Neural progenitor cell (in vitro differentiated cells): Measurements from ENCODE around the gene SEZ6L. TPM values are rescaled to one million over a fixed set of nuclear protein-coding genes. Genes with fewer than 3 reads are reported as not detected.

Experiments
- DNase-seq: peaks from one replicate; pipeline ENCODE4 v3.0.0-alpha.2; 2016; ENCODE audit warnings: low spot score
- H2AFZ ChIP-seq: fragments of 200-600 bp; sonication (generic); replicated peaks from 2 replicates; pipeline ENCODE4 v1.6.1; 2016; ENCODE audit warnings: antibody characterized with exemption
- H3F3A ChIP-seq: fragments of 200-600 bp; sonication (generic); 2 replicates; pipeline ENCODE4 v1.6.1; 2016; ENCODE audit warnings: antibody characterized with exemption, low read depth
- H3K27ac ChIP-seq: fragments of 200-600 bp; sonication (generic); 2 replicates; pipeline ENCODE4 v1.5.1; 2016; ENCODE audit warnings: mild to moderate bottlenecking
- H3K27me3 ChIP-seq: fragments of 200-600 bp; sonication (generic); 2 replicates; pipeline ENCODE4 v1.6.1; 2016; ENCODE audit warnings: mild to moderate bottlenecking, moderate library complexity
- H3K36me3 ChIP-seq: fragments of 200-600 bp; sonication (generic); 2 replicates; pipeline ENCODE4 v1.5.1; 2016
- H3K4me1 ChIP-seq: fragments of 200-600 bp; sonication (generic); 2 replicates; pipeline ENCODE4 v1.6.1; 2016; ENCODE audit warnings: mixed run types
- H3K4me2 ChIP-seq: fragments of 200-600 bp; sonication (generic); 2 replicates; pipeline ENCODE4 v1.6.1; 2016
- H3K4me3 ChIP-seq: fragments of 200-600 bp; sonication (generic); 2 replicates; pipeline ENCODE4 v1.5.1; 2016
- H3K79me2 ChIP-seq: fragments of 200-600 bp; sonication (generic); 2 replicates; pipeline ENCODE4 v1.6.1; 2016; ENCODE audit warnings: low read depth
- H3K9ac ChIP-seq: fragments of 200-600 bp; sonication (generic); 2 replicates; pipeline ENCODE4 v1.6.1; 2016
- H3K9me3 ChIP-seq: fragments of 200-600 bp; sonication (generic); 2 replicates; pipeline ENCODE4 v1.5.1; 2016; ENCODE audit warnings: low read depth
- H4K20me1 ChIP-seq: fragments of 200-600 bp; sonication (generic); 2 replicates; pipeline ENCODE4 v1.6.1; 2016; ENCODE audit warnings: low read depth
- H3K27ac Mint-ChIP-seq: 3 replicates; pipeline ENCODE4 v1.8.0; 2021; ENCODE audit warnings: mixed read lengths
- H3K27me3 Mint-ChIP-seq: 2 replicates; pipeline ENCODE4 v1.8.0; 2022; ENCODE audit warnings: low read depth, mild to moderate bottlenecking, inconsistent platforms, moderate library complexity, mixed read lengths; ENCODE audit not compliant: insufficient read depth
- H3K36me3 Mint-ChIP-seq: 3 replicates; pipeline ENCODE4 v1.8.0; 2021; ENCODE audit warnings: mixed read lengths
- H3K4me1 Mint-ChIP-seq: 3 replicates; pipeline ENCODE4 v1.8.0; 2021; ENCODE audit warnings: mixed read lengths
- H3K4me3 Mint-ChIP-seq: 3 replicates; pipeline ENCODE4 v1.8.0; 2021; ENCODE audit warnings: mild to moderate bottlenecking, moderate library complexity, mixed read lengths
- H3K9me3 Mint-ChIP-seq: 3 replicates; pipeline ENCODE4 v1.8.0; 2020; ENCODE audit warnings: mixed read lengths
- EZH2 ChIP-seq: fragments of 200-600 bp; sonication (generic); IDR thresholded peaks from 2 replicates; pipeline ENCODE4 v1.6.1; 2017; ENCODE audit warnings: antibody characterized with exemption, mild to moderate bottlenecking, moderate library complexity
- EZH2phosphoT487 ChIP-seq: fragments of 200-600 bp; sonication (generic); IDR thresholded peaks from 2 replicates; pipeline ENCODE4 v1.6.1; 2017; ENCODE audit warnings: antibody characterized with exemption
- total RNA-seq: library from RNA; depleted of rRNA; stranded (reverse); fragments of >200 nt; gene quantifications from 2 replicates; pipeline ENCODE4 v1.2.3, GENCODE V29; 2015; ENCODE audit warnings: low replicate concordance
- TF ChIP-seq, protein P1 (sequence below): fragments of 200-600 bp; sonication (generic); IDR thresholded peaks from 2 replicates; pipeline ENCODE4 v1.5.1; 2017; ENCODE audit warnings: antibody characterized with exemption, mild to moderate bottlenecking

The SEZ6L gene
- total RNA-seq, 1 donor from 2014 or later, result 0.22 TPM

DNA sequence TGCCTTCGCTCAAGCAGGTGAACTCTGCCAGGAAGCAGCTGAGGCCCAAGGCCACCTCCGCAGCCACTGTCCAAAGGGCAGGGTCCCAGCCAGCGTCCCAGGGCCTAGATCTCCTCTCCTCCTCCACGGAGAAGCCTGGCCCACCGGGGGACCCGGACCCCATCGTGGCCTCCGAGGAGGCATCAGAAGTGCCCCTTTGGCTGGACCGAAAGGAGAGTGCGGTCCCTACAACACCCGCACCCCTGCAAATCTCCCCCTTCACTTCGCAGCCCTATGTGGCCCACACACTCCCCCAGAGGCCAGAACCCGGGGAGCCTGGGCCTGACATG is 123.4 kb downstream of the SEZ6L start:
- Mint-ChIP-seq H3K4me1 (no peaks in the 10 kb centered on the region), H3K9me3 (no peaks in the 10 kb centered on the region), H3K36me3 (no peaks in the 10 kb centered on the region), H3K27ac (no peak overlapping the region), H3K27me3 (no peaks in the 10 kb centered on the region), H3K4me3 (no peak overlapping the region)
- H3K27ac ChIP-seq, result no peak overlapping the region
- H3K79me2 ChIP-seq, result no peaks in the 10 kb centered on the region
- TF ChIP-seq EZH2phosphoT487, result no peak
- TF ChIP-seq, protein P1, sequence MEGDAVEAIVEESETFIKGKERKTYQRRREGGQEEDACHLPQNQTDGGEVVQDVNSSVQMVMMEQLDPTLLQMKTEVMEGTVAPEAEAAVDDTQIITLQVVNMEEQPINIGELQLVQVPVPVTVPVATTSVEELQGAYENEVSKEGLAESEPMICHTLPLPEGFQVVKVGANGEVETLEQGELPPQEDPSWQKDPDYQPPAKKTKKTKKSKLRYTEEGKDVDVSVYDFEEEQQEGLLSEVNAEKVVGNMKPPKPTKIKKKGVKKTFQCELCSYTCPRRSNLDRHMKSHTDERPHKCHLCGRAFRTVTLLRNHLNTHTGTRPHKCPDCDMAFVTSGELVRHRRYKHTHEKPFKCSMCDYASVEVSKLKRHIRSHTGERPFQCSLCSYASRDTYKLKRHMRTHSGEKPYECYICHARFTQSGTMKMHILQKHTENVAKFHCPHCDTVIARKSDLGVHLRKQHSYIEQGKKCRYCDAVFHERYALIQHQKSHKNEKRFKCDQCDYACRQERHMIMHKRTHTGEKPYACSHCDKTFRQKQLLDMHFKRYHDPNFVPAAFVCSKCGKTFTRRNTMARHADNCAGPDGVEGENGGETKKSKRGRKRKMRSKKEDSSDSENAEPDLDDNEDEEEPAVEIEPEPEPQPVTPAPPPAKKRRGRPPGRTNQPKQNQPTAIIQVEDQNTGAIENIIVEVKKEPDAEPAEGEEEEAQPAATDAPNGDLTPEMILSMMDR, result no peak
- no peak for TF ChIP-seq EZH2
- H3K4me1 ChIP-seq, result no peaks in the 10 kb centered on the region
- no peak overlapping the region for H2AFZ ChIP-seq
- DNase-seq, result no peak
- no peaks in the 10 kb centered on the region for H3K27me3 ChIP-seq
- H3K9me3 ChIP-seq, result no peaks in the 10 kb centered on the region
- H3K4me2 ChIP-seq, result no peak overlapping the region
- H3F3A ChIP-seq, result no peaks in the 10 kb centered on the region
- H3K4me3 ChIP-seq, result no peak overlapping the region
- H3K9ac ChIP-seq, result no peak overlapping the region
- no peaks in the 10 kb centered on the region for H4K20me1 ChIP-seq
- no peaks in the 10 kb centered on the region for H3K36me3 ChIP-seq

DNA sequence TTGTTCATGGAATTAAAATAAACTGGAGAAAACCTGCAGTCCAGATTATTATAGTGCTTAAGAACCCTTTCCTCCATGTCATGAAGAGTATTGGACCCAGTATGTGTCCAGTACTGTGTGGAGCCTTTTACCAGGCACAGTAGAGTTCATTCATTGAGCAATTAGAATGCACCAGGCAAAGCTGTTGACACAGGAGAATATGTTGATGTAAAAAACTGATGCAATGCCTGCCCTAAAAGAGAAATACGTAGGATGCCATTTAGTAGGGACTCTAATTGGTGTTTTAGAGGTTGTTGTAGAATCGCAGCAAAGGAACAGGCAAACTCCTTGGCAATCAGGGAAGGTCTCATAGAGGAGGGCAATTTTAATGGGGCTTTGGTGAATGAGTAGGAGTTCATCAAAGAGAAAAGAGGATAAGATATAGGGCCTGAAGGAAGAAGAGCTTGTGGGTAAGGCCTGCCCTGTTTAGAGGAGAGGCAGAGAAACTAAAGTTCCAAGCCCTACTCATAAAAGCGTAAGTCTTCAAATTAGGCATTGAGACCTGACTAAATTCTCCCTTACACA is 126.4 kb downstream of the SEZ6L start:
- no peaks in the 10 kb centered on the region for H3K79me2 ChIP-seq
- DNase-seq, result no peak
- H3K9me3 ChIP-seq, result no peaks in the 10 kb centered on the region
- no peaks in the 10 kb centered on the region for H3K27me3 ChIP-seq
- no peaks in the 10 kb centered on the region for H3K4me1 ChIP-seq
- H3F3A ChIP-seq, result no peaks in the 10 kb centered on the region
- no peak overlapping the region for H3K4me3 Mint-ChIP-seq
- H3K9me3 Mint-ChIP-seq, result no peaks in the 10 kb centered on the region
- H4K20me1 ChIP-seq, result no peaks in the 10 kb centered on the region
- TF ChIP-seq, protein P1, result no peak
- TF ChIP-seq EZH2phosphoT487 (no peak), EZH2 (no peak)
- no peaks in the 10 kb centered on the region for H3K36me3 Mint-ChIP-seq
- H3K27me3 Mint-ChIP-seq, result no peaks in the 10 kb centered on the region
- no peak overlapping the region for H3K27ac Mint-ChIP-seq
- H3K4me1 Mint-ChIP-seq, result no peaks in the 10 kb centered on the region
- no peak overlapping the region for H3K27ac ChIP-seq
- H3K36me3 ChIP-seq, result no peaks in the 10 kb centered on the region
- no peak overlapping the region for H2AFZ ChIP-seq
- H3K4me3 ChIP-seq, result no peak overlapping the region
- no peak overlapping the region for H3K4me2 ChIP-seq
- no peak overlapping the region for H3K9ac ChIP-seq

DNA sequence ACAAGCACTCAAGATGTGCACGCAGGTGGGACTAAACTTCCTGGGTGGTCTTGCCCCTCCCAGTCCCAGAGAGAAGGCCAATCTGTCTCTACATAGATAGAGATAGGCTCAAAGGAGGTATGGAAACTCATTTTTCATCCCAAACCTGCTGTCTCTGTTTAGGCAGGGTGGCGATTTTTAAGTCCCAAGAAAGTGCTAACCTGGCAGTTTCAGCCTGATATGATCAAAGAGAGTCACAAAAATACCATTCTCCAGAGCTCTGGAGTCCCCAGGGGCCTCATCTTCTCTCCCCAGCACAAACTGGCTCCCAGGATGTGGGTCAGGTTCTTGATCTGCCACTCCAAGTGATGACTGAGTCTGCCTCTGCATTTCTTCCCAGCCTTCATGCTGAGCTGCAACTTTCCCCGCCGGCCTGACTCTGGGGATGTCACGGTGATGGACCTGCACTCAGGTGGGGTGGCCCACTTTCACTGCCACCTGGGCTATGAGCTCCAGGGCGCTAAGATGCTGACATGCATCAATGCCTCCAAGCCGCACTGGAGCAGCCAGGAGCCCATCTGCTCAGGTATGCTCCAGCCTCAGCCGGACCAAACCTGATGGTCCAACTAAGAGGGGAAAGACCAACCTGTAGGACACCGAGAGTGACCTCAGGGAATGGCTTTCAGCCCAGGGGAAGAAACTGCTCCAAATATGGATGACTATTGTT is 129.5 kb downstream of the SEZ6L start:
- no peak overlapping the region for H3K4me3 ChIP-seq
- H3K27ac Mint-ChIP-seq, result no peak overlapping the region
- no peak for DNase-seq
- H3K4me1 ChIP-seq, result no peaks in the 10 kb centered on the region
- no peak overlapping the region for H2AFZ ChIP-seq
- H3K27me3 ChIP-seq, result peaks cover 20% of the 10 kb centered on the region
- H3K9me3 Mint-ChIP-seq, result no peaks in the 10 kb centered on the region
- H3K9ac ChIP-seq, result no peak overlapping the region
- H3K36me3 Mint-ChIP-seq, result no peaks in the 10 kb centered on the region
- TF ChIP-seq, protein P1, result no peak
- TF ChIP-seq EZH2phosphoT487 (no peak), EZH2 (no peak)
- no peaks in the 10 kb centered on the region for H3K9me3 ChIP-seq
- H3K36me3 ChIP-seq, result no peaks in the 10 kb centered on the region
- H3F3A ChIP-seq, result no peaks in the 10 kb centered on the region
- H3K27ac ChIP-seq, result no peak overlapping the region
- H3K4me2 ChIP-seq, result no peak overlapping the region
- H3K27me3 Mint-ChIP-seq, result no peaks in the 10 kb centered on the region
- no peaks in the 10 kb centered on the region for H4K20me1 ChIP-seq
- no peaks in the 10 kb centered on the region for H3K79me2 ChIP-seq
- H3K4me1 Mint-ChIP-seq, result no peaks in the 10 kb centered on the region
- H3K4me3 Mint-ChIP-seq, result no peak overlapping the region
